Spinal cord (tissue), 10 donors: ENCODE data around the gene CHRNA4. TPM values are rescaled to one million over a fixed set of nuclear protein-coding genes. Genes with fewer than 3 reads are reported as not detected.
"Not testable (repeated sequence)": the region's sequence is repeated elsewhere in the genome, so short reads cannot be mapped to it uniquely, and the experiment has no call there.

Source experiments
- DNase-seq, 6 donors: peaks; one replicate each; pipeline versions ENCODE4 v3.0.0 to v3.0.0-alpha.2; 2013 to 2015; ENCODE audit warnings: low spot score in 6 of 6, low read depth in 4 of 6
- H3K27ac ChIP-seq: one replicate; pipeline ENCODE4 v1.5.1; 2013; ENCODE audit warnings: low read depth, low read length, control low read depth
- H3K27me3 ChIP-seq: one replicate; pipeline ENCODE4 v1.6.1; 2013; ENCODE audit warnings: low read length; ENCODE audit not compliant: control insufficient read depth, insufficient read depth
- H3K36me3 ChIP-seq: one replicate; pipeline ENCODE4 v1.6.1; 2013; ENCODE audit warnings: low read length; ENCODE audit not compliant: control insufficient read depth, insufficient read depth
- H3K4me1 ChIP-seq: one replicate; pipeline ENCODE4 v1.6.1; 2013; ENCODE audit warnings: low read length; ENCODE audit not compliant: control insufficient read depth, insufficient read depth
- H3K4me3 ChIP-seq: one replicate; pipeline ENCODE4 v1.5.1; 2013; ENCODE audit warnings: low read depth, low read length, control low read depth
- H3K9me3 ChIP-seq: one replicate; pipeline ENCODE4 v1.6.1; 2013; ENCODE audit warnings: low read length; ENCODE audit not compliant: control insufficient read depth, insufficient read depth
- WGBS: methylation state at CpG from one replicate; pipeline ENCODE4 v1.1.5; 2013; ENCODE audit warnings: missing lambda C conversion rate; ENCODE audit not compliant: insufficient coverage; 5-methylcytosine and 5-hydroxymethylcytosine counted together
- polyA plus RNA-seq, 2 donors: library from polyadenylated mRNA; unstranded; fragments of 120-200 nt; gene quantifications; one replicate each; pipeline ENCODE4 v1.2.1, GENCODE V29; 2013; ENCODE audit not compliant: insufficient read length in 2 of 2
- total RNA-seq, 2 donors: library from RNA; depleted of rRNA in 1 of 2; stranded (reverse); fragments of 120-200 nt in 1 of 2; fragments of >200 nt in 1 of 2; gene quantifications; one replicate each; pipeline versions ENCODE4 v1.2.3 to v1.2.4, GENCODE V29; 2013 to 2014
- donor health status: healthy.

The CHRNA4 gene
- total and polyA plus RNA-seq, 4 donors = 5.5 to 64.2 (median 33.5) TPM

- H3K4me3 ChIP-seq = no peak overlapping the region
- H3K4me1 ChIP-seq = peaks cover 49% of the 10 kb centered on the region
- H3K27ac ChIP-seq = no peak overlapping the region
- 48% methylated on average over 13 of the region's 21 CpGs for WGBS
- DNase-seq = peak in 1 of 6 donors; percentile 33
- peaks cover 65% of the 10 kb centered on the region for H3K36me3 ChIP-seq
- no peaks in the 10 kb centered on the region for H3K9me3 ChIP-seq
- H3K27me3 ChIP-seq = no peaks in the 10 kb centered on the region
These were observed 16.4 kb downstream of the CHRNA4 start for GRCh38 chr20:63344616-63345327.

GRCh38 chr20:63343460-63344445, 17.4 kb downstream of the CHRNA4 start:
- Histone ChIP-seq H3K36me3 (peaks cover 55% of the 10 kb centered on the region), H3K27me3 (no peaks in the 10 kb centered on the region), H3K4me1 (peaks cover 49% of the 10 kb centered on the region), H3K9me3 (no peaks in the 10 kb centered on the region), H3K4me3 (no peak overlapping the region), H3K27ac (no peak overlapping the region)
- WGBS = 66% methylated on average over 30 of the region's 37 CpGs
- no peak for DNase-seq

GRCh38 chr20:63342561-63343459, 18.3 kb downstream of the CHRNA4 start:
- H3K36me3 ChIP-seq = peaks cover 45% of the 10 kb centered on the region
- peaks cover 44% of the 10 kb centered on the region for H3K4me1 ChIP-seq
- H3K9me3 ChIP-seq = no peaks in the 10 kb centered on the region
- no peak overlapping the region for H3K27ac ChIP-seq
- no peak overlapping the region for H3K4me3 ChIP-seq
- no peaks in the 10 kb centered on the region for H3K27me3 ChIP-seq
- peak in 2 of 6 donors; percentile 57 to 74 for DNase-seq
- 78% methylated on average over 57 of the region's 59 CpGs for WGBS

- not testable (repeated sequence) for H3K9me3 ChIP-seq, H3K27me3 ChIP-seq
- WGBS = 94% methylated on average over 3 of the region's 10 CpGs
These were observed 20.9 kb downstream of the CHRNA4 start for GRCh38 chr20:63340158-63340688.

GRCh38 chr20:63339154-63340094, 21.7 kb downstream of the CHRNA4 start:
- not testable (repeated sequence) for DNase-seq, H3K9me3 ChIP-seq, H3K27ac ChIP-seq, H3K27me3 ChIP-seq, H3K4me3 ChIP-seq
- WGBS = 75% methylated on average over 7 of the region's 14 CpGs
- Histone ChIP-seq H3K36me3 (peaks cover 20% of the 10 kb centered on the region), H3K4me1 (peaks cover 14% of the 10 kb centered on the region)

More at GRCh38 chr20:63340158-63340688, 20.9 kb downstream of the CHRNA4 start:
- Histone ChIP-seq H3K36me3 (peaks cover 27% of the 10 kb centered on the region), H3K4me1 (peaks cover 22% of the 10 kb centered on the region)
- not testable (repeated sequence) for DNase-seq, H3K4me3 ChIP-seq, H3K27ac ChIP-seq

GRCh38 chr20:63337786-63338420, 23.2 kb downstream of the CHRNA4 start:
- Histone ChIP-seq H3K4me1 (peaks cover 10% of the 10 kb centered on the region), H3K27ac (no peak overlapping the region), H3K9me3 (no peaks in the 10 kb centered on the region), H3K36me3 (peaks cover 22% of the 10 kb centered on the region), H3K27me3 (no peaks in the 10 kb centered on the region), H3K4me3 (no peak overlapping the region)
- 55% methylated on average over 12 of the region's 12 CpGs for WGBS
- DNase-seq = peak in 1 of 6 donors; percentile 54

GRCh38 chr20:63336232-63336752, 24.9 kb downstream of the CHRNA4 start:
- Histone ChIP-seq H3K27me3 (no peaks in the 10 kb centered on the region), H3K4me3 (no peak overlapping the region), H3K4me1 (peaks cover 10% of the 10 kb centered on the region), H3K27ac (no peak overlapping the region), H3K9me3 (peaks cover 3% of the 10 kb centered on the region), H3K36me3 (peaks cover 24% of the 10 kb centered on the region)
- DNase-seq = no peak
- WGBS = 96% methylated on average over 26 of the region's 29 CpGs

- peaks cover 29% of the 10 kb centered on the region for H3K36me3 ChIP-seq
- H3K9me3 ChIP-seq = peaks cover 3% of the 10 kb centered on the region
- WGBS = 78% methylated on average over 7 of the region's 9 CpGs
- no peak overlapping the region for H3K4me3 ChIP-seq
- H3K4me1 ChIP-seq = peaks cover 10% of the 10 kb centered on the region
- no peak overlapping the region for H3K27ac ChIP-seq
- DNase-seq = no peak
- no peaks in the 10 kb centered on the region for H3K27me3 ChIP-seq
These were observed 25.4 kb downstream of the CHRNA4 start for GRCh38 chr20:63335711-63336110.
